ENCODE data around the gene PGA5.

DNA sequence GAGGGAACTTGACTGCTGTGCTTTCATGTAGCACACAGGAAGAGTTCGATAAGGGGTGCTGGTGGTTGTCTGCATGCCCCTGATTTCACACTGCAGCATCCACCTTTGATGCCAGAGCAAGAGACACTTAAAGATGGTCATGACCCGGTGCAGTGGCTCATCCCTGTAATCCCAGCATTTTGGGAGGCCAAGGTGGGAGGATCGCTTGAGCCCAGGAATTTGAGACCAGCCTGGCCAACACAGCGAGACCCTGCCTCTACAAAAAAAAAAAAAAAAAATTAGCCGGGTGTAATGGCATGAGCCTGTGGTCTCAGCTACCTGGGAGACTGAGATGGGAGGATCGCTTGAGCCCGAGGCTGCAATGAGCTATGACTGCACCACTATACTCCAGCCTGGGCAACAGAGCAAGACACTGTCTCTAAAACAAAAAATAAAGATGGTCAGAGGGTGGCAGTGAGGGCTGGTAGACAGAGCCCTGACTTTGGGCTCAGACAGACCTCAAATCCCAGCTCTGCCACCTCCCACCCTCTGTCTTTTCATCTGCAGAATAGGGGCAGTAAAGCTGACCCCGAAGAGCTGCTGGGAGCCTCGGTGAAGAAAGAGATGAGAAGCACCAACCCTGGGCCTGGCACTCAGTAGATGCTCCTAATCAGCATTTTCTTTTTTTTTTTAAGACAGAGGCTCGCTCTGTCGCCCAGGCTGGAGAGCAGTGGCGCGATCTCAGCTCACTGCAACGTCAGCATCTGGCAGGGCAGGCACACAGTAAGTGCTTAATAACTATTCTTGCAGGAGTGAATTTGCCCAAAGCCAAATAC lies 36.4 kb downstream of the PGA5 start:
- TF ChIP-seq, protein P1, sequence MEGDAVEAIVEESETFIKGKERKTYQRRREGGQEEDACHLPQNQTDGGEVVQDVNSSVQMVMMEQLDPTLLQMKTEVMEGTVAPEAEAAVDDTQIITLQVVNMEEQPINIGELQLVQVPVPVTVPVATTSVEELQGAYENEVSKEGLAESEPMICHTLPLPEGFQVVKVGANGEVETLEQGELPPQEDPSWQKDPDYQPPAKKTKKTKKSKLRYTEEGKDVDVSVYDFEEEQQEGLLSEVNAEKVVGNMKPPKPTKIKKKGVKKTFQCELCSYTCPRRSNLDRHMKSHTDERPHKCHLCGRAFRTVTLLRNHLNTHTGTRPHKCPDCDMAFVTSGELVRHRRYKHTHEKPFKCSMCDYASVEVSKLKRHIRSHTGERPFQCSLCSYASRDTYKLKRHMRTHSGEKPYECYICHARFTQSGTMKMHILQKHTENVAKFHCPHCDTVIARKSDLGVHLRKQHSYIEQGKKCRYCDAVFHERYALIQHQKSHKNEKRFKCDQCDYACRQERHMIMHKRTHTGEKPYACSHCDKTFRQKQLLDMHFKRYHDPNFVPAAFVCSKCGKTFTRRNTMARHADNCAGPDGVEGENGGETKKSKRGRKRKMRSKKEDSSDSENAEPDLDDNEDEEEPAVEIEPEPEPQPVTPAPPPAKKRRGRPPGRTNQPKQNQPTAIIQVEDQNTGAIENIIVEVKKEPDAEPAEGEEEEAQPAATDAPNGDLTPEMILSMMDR (IDR thresholded peaks at IDR 0.05; ENCODE audit: borderline replicate concordance, extremely low read depth, low read length, poor library complexity, severe bottlenecking), result no peak
- TF ChIP-seq EZH2 (IDR thresholded peaks at IDR 0.05; ENCODE audit: borderline replicate concordance, low read depth, low read length, severe bottlenecking), result no peak

All from DND-41 (cell line).